HPDE6-E6E7 (cell line): Measurements from ENCODE around the gene SQSTM1.

Source experiments
- DNase-seq: peaks from one replicate; pipeline ENCODE4 v3.0.0; 2011; ENCODE audit warnings: missing footprints; ENCODE audit errors: extremely low spot score

SQSTM1 gene

DNA sequence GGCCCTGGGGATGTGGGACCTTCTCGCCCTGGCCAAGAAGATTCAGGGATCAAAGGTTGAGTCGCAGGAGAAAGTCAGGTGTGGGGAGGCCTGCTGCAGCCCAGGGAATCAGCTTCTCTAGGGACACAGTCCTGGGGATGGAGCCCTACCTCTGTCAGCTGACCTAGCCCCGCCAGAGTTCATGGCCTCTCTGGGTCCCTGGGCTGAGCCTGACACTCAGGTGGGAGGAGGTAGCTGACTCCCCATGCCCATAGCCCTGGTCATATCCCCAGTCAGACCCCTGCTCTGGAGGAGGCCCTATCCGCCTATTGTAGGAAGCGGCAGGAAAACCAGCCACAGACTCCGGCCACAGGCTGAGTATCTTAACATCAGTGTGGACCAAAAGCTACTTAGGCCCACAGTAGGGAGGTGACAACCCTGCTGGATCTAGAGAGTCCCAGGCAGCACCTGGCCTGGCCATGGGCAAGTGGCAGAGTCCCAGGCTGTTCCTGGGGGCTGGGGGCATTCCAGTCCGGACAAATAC is 52.9 kb downstream of the SQSTM1 start:
- DNase-seq, result no peak

DNA sequence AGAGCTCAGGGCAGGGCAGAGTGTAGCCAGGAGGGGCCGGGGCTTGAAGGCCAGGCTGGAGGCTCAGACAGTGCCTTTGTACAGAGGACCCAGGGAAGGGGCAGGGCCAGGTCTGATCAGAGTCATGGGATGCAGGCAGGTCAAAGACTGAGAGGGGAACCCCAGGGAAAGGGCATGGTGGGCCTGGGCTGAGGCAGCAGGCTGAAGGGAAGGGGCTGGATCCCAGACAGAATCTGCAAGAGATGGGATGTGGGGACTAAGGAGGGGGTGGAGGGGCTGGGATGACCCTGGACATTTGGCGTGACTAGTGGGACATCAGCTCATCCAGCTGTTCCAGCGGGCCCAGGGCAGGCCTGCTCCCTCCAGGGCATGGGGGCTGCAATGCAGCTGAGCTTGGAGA is 53.4 kb downstream of the SQSTM1 start:
- no peak for DNase-seq

DNA sequence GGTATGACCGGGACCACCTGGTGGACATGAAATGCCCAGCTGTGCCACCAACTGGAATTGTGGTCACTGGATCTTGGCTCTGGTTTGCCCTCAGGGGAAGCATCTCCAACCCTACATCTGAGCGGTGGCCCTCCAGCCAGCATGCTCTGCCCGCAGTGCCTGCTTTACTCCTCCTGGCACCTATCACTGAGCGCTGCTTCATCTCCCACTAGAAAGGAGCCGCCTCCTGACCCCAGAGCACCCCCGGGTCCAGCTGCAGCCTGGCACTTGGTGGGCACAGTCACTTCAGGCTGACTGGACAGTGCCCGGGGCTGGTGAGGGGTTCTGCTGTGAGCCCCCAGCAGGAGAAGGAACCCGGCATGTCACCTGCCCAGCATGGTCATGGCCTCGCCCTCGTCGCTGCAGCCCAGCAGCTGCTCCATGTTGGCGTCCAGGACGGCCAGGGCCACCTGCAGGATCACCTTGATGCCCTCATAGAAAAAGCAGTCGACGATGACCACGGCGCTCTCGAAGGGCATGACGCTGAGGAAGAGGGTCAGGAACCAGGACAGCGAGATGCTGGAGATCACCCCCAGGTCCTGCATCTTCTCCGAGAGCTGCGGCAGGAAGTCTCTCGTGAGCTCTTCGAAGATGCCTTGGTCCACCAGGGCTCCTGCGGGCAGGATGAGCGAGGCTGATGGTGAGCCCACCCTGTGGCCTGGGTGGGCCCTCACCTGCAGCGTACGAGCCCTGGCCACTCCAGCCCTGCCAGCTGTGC is 54.0 kb downstream of the SQSTM1 start:
- no peak for DNase-seq

DNA sequence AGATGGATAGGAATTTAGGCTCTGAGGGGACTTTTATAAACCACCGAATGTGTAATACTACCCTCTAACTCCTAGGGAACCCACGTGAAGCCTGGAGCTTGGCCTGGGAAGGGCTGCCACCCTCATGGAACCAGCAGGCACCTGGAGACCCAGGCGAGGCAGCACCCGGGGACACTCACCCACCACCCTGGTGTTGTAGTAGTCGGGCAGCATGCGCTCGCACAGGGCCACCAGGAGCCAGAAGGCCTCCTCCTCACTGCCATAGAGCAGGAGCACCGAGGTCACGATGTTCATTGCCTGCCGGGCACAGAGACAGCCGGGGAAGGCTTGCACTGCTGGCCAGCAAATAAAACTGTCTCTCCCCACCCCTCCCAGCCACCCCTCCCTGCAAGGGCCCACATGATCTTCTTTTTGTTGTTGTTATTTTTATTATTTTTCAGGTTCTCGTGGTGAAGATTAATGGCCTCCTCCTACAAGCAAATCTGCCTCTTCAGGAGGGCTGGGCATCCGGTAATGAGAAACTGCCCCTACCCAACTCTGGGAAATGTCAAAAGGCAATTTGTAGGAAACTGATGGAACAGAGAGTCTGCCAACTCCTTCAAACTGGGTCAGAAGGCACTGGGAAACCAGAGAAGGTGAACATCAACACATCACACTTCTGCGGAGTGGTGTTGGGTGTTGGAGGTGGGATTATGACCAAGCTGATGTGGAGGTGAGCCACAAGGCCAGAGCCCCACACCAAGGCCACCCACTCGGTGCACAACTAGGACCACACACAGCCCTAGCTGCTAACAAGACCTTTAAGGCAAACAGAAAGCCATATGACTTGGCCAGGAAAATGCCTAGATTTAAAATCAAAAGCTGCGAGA is 55.3 kb downstream of the SQSTM1 start:
- no peak for DNase-seq

DNA sequence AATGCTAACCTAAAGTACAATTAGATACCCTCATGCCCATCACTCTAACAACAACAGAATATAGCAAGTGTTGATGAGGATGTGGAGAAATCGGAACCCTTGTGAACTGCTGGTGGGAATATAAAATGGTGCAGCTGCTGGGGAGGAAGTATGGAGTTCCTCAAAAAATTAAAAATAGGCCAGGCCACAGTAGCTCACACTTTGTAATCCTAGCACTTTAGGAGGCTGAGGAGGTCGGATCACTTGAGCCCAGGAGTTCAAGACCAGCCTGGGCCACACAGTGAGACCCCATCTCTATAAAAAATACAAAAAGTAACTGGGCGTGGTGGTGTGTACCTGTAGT is 55.9 kb downstream of the SQSTM1 start:
- DNase-seq, result no peak

DNA sequence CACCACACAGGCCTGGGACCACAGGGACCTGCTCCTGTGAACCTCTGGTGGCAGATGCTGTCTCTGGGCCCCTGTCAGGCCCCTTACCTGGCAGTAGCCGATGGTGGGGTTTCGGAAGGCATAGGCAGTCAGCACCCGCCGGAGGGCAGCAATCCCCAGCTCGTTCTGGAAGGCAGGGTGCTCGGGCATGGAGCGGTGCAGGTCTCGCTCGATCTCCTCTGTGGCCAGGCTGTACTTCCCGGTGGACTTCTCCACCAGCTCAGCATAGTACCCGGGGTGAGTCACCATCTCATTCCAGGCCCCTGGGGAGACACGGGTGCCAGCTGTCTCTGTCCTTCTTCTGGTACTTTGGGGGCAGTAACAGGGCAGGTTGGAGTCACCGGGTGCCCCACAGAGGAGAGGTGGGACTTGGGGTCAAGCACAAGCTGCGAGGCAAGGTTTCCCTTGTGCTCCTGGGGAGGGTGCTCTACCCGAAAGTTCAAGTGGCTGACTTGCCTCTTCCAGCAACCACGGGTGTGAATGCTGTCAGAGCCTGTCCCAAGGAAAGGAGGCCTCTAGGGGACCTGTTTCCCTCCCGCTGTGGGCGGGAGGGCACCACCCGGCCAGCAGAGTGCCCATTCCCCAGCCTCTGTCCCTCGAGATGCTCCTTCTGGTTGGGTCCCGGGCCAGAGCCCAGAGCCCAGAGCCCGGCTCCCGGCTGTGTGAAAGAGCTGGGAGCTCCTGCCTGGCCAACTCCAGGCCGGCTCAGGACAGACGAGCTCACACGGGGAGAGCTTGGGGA is 57.7 kb downstream of the SQSTM1 start:
- DNase-seq, result no peak

DNA sequence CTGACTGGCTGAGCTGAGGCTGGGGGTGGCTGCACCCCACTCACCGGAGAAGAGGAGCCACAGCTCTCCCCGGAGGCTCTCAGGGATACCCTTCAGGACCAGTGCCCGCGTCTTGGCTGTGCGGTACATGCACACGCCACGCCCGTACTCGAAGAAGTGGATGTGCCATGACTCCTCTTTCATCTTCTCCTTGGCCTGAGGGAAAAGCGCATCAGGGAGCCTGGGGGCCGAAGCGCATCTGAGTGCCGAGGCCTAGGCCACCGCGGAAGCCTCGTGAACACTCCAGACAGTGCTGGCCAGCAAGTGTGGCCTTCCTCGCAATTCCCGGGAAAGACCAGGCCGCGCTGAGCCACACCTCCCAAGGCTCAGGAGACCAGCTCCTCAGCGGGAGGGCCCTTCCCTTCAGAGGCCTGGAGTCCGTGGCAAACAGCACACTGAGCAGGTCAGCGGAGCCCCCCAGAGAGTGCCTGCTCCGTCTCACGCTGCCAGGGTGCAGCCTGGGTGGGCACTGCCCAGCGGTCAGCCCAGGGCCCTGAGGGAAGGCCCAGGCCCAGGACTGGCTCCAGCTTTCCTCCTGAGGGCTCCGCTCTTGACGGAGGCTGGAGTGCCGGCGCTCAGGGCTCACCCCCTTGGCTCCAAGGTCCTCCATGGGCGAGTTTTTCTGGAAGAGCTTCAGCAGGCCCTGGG is 58.4 kb downstream of the SQSTM1 start:
- no peak for DNase-seq

DNA sequence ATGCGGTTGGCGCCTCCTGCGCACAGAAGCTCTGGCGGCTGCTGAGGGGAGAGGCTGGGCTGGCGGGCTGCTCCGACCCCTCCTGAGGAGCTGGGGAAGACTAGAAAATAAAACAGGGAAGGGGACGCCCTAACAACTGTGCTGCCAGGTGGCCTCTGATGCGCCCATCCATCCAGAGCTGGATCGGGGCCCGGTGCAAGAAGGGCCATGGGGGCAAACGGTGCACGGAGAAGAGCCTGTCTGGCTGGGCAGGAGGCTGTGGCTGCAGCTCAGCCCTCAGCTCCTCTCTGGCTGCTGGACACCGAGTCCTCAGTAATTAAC is 58.9 kb downstream of the SQSTM1 start:
- DNase-seq, result no peak

DNA sequence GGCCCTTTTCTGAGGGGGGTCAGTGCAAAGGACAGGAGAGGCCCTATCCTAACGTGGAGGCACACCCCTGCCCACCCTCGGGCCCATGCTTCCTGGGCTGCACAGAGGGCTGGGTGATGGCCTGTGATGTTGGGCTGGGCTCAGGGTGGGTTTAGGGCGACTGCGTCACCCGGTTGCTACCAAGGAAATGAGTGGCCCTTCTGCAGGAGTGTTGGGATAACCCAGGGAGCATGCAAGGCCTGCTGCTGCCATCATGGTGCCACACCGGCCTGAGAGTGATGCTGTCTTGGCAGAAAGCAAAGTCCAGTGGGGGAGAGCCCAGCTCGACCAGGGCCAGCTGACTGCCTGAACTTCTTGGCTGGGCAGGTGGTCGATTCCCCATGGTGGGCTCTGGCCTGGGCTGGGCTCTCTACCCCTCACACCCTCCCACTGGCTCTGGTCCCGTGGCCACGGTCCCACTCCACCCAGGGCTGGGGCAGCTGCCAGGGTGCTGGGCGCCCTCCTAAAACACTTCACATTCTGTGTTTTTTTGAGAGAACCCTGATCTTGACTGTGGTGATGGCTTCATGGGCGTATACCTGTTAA is 59.5 kb downstream of the SQSTM1 start:
- no peak for DNase-seq

DNA sequence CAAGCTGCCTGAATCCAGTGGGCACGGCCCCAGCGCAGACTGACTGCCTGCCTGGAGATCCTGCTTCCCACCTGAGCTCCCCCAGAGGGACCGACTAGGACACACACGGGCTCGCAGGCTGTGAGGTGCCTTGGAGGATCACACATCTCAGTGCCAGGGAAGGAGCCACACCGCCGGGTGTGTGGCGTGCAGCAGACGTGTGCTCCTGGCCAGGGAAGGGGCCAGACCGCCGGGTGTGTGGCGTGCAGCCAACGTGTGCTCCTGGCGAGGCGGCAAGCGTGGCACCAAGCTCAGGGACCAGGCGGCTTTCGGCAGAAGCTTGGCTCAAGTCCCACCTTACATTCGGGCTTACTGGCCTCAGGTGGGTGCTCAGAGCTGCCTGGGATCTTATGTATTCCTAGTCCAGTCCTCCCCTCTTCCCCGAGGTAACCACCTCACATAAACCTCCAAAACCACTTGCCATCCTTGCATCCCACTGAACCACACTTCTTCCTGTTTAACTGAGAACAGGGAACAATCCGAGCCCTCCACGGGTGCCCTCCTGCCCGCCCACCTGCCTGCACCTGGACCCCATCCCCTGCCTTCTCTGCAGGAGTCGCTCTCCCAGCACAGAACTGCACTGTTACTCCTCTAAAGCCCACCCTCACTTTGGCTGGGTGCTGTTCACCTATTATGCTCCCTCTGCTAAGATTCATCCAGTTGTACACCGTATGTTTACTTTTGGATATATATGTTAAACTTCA is 60.3 kb downstream of the SQSTM1 start:
- DNase-seq, result no peak

DNA sequence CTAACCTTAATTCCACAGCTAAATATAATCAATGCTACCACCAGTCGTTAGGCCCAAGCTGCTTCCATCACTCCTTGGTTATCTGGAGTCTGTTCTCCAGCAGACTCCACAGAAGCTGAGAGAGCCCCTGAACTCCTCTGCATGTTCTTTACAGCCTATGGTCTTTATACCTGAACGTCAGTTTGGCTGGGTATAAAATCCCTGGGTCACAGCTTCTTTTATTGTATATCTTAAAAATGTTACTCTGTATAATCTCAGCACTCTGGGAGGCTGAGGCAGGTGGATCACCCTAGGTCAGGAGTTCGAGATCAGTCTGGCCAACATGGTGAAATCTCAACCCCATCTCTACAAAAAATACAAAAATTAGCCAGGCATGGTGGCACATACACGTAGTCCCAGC is 61.6 kb downstream of the SQSTM1 start:
- DNase-seq, result no peak

DNA sequence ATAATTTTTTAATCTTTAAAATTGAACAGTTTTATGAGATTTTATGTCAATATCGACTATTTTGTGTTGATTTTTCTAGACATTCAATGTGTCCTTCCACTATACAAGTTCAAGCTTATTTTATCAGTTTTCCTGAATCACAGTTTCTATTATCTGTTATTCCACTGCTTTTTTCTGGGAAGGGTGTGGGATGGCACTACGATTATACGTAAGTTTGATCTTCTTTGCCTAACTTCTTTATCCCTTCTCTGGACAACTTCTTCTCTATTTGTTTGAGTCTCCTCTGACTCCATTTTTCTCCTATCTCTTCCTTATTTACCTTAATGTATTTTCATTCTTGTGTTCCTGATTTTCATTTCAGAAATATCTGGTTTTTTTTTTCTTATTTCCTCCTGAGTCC is 62.5 kb downstream of the SQSTM1 start:
- DNase-seq, result no peak

DNA sequence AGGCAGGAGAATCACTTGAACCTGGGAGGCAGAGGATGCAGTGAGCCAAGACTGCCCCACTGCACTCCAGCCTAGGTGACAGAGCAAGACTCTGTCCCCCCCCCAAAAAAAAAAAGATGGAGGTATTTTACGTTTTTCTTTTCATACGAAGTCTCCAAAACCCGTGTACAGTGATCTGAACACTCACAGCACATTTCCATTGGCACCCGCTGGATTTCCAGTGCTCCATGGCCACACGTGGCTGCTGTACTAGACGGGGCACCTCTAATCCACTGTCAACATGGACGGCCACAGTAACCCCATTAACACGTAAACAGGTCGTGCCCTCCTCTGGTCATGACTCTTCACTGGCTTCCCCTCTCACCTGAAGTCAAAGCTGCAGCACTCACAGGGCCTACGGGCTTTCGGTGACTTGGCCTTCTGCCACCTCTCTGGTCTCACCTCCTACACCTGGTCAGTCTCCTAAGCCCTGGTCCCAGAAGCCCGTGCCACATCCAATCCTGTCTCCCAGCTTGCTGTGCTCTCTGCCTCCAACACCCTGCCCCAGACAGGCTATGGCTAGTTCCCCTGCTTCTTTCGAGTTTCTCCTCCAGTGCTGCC is 64.9 kb downstream of the SQSTM1 start:
- DNase-seq, result no peak

DNA sequence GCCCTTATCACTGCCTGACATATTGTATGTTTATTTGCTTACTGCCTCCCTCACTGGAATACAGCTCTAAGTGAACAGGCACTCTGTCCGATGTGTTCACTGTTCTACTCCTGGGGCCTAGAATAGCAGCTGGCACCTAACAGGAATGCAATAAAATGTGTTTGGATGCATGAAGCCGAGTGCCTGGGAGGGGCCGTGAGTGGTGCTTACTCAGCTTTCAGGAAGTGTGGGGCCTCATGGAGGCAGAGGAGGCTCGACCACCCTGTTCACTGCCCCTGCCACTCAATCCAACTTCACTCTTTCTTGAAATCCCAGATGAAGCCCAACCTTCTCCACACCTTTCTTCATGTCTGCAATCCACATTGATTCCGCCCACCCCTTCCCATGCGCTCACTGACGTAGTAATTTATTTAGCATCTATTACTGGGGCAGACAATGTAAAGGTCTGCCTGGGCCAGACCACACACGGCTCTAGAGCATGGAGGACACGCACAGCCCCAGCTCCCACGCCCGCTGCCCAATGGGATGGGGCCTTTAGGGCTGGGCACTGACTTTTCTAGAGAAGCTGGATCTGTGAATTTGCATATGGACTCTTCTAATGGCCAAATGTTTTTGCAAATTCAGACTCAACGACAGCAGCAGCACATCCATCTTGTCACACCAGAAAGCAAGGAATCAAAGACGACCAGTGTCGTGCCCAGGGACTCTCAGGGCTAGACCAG is 65.6 kb downstream of the SQSTM1 start:
- DNase-seq, result no peak

DNA sequence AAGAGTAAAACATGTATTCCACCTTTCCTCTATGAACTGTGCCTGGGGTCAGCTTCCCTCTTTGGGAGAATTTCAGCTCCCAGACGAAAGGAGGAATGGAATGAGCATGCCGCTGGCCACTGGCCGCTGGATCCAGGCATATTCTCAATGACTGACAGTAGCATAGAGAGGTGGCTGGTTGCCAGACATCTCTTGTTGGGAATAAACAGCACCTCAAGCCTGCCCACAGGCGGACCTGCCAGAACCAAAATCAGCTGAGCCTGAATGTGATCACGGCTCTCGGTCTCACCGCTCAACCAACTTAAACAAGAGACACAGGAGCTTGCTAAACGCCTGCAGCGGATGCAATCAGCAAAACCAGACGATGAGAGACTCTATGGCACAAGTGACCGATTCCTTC is 66.4 kb downstream of the SQSTM1 start:
- no peak for DNase-seq
